HEK293 (cell line): ENCODE results near the gene BRSK1.
A peak's percentile ranks its signal among the peaks of the same experiment; 100 is the strongest.

ENCODE experiments used
- CTCF ChIA-PET: fragments of 350-600 bp; formaldehyde crosslinking; extraction: SDS; loops from one replicate; lab custom pipeline; 2021; ENCODE audit warnings: antibody characterized with exemption; lab: Yijun Ruan, JAX
- POLR2A ChIA-PET: fragments of 300-600 bp; formaldehyde crosslinking; extraction: SDS; loops from one replicate; lab custom pipeline; 2020; ENCODE audit warnings: antibody characterized with exemption, inconsistent platforms; lab: Yijun Ruan, JAX
- H3K27ac ChIP-seq: fragments of 200-500 bp; sonication (Bioruptor generic); 2 replicates; pipeline ENCODE4 v1.5.1; 2014; ENCODE audit warnings: low read depth, low read length, control low read depth, inconsistent platforms; ENCODE audit errors: extremely low read depth
- H3K36me3 ChIP-seq, 2 experiments: fragments of 200-500 bp in 1 of 2; sonication (Bioruptor generic) in 1 of 2; 1 replicate in 1 of 2; 2 replicates in 1 of 2; pipeline ENCODE4 v1.5.1; 2014 to 2017; ENCODE audit warnings: inconsistent platforms in 2 of 2, low read length in 2 of 2; ENCODE audit not compliant: control insufficient read depth in 2 of 2, insufficient read depth in 1 of 2
- H3K4me1 ChIP-seq: fragments of 200-500 bp; sonication (Bioruptor generic); 2 replicates; pipeline ENCODE4 v1.5.1; 2014; ENCODE audit warnings: mild to moderate bottlenecking, low read length, inconsistent platforms; ENCODE audit not compliant: control insufficient read depth, insufficient read depth
- H3K4me3 ChIP-seq: 2 replicates; pipeline ENCODE4 v1.5.1; 2011; ENCODE audit warnings: low read depth, mild to moderate bottlenecking, control low read depth, low read length, moderate library complexity
- H3K9me3 ChIP-seq: fragments of 200-500 bp; sonication (Bioruptor generic); 2 replicates; pipeline ENCODE4 v1.5.1; 2014; ENCODE audit warnings: low read depth, low read length, inconsistent platforms; ENCODE audit not compliant: control insufficient read depth, insufficient read depth
- BCL11B ChIP-seq: fragments of 450-650 bp; formaldehyde crosslinking; IDR thresholded peaks from 2 replicates; pipeline ENCODE4 v1.5.1; 2016; ENCODE audit warnings: low read depth, missing biosample characterization, missing genetic modification characterization
- EGR2 ChIP-seq: fragments of 450-650 bp; formaldehyde crosslinking; IDR thresholded peaks from 2 replicates; pipeline ENCODE4 v1.5.1; 2016; ENCODE audit warnings: low read depth, missing biosample characterization, missing genetic modification characterization
- GLIS1 ChIP-seq: fragments of 450-650 bp; formaldehyde crosslinking; IDR thresholded peaks from 2 replicates; pipeline ENCODE4 v1.5.1; 2016; ENCODE audit warnings: missing biosample characterization, missing genetic modification characterization
- GLIS2 ChIP-seq: fragments of 450-650 bp; formaldehyde crosslinking; IDR thresholded peaks from 2 replicates; pipeline ENCODE4 v1.5.1; 2016; ENCODE audit warnings: missing biosample characterization, missing genetic modification characterization
- IKZF3 ChIP-seq: fragments of 450-650 bp; IDR thresholded peaks from 2 replicates; pipeline ENCODE4 v1.5.0; 2018; ENCODE audit warnings: missing biosample characterization, mild to moderate bottlenecking, missing genetic modification characterization, moderate library complexity
- KLF1 ChIP-seq: fragments of 450-650 bp; formaldehyde crosslinking; IDR thresholded peaks from 2 replicates; pipeline ENCODE4 v1.5.1; 2016; ENCODE audit warnings: missing biosample characterization, missing genetic modification characterization
- KLF16 ChIP-seq: fragments of 450-650 bp; formaldehyde crosslinking; IDR thresholded peaks from 2 replicates; pipeline ENCODE4 v1.5.1; 2017; ENCODE audit warnings: missing biosample characterization, missing genetic modification characterization
- SP2 ChIP-seq: fragments of 450-650 bp; formaldehyde crosslinking; IDR thresholded peaks from 2 replicates; pipeline ENCODE4 v1.5.1; 2016; ENCODE audit warnings: missing biosample characterization, missing genetic modification characterization
- YY1 ChIP-seq: fragments of 450-650 bp; formaldehyde crosslinking; IDR thresholded peaks from 2 replicates; pipeline ENCODE4 v1.5.1; 2018; ENCODE audit warnings: missing biosample characterization, missing genetic modification characterization
- ZBTB21 ChIP-seq: fragments of 450-650 bp; formaldehyde crosslinking; IDR thresholded peaks from 2 replicates; pipeline ENCODE4 v1.5.1; 2017; ENCODE audit warnings: missing biosample characterization, missing genetic modification characterization
- ZBTB7A ChIP-seq: fragments of 450-650 bp; formaldehyde crosslinking; IDR thresholded peaks from 2 replicates; pipeline ENCODE4 v1.5.1; 2016; ENCODE audit warnings: low read depth, missing biosample characterization, missing genetic modification characterization
- ZBTB8A ChIP-seq: fragments of 450-650 bp; formaldehyde crosslinking; IDR thresholded peaks from 2 replicates; pipeline ENCODE4 v1.5.1; 2016; ENCODE audit warnings: missing biosample characterization, missing genetic modification characterization
- ZNF335 ChIP-seq: fragments of 450-650 bp; formaldehyde crosslinking; conservative IDR thresholded peaks from 2 replicates; pipeline ENCODE4 v1.5.1; 2016; ENCODE audit warnings: missing biosample characterization, missing genetic modification characterization
- ZNF341 ChIP-seq: fragments of 450-650 bp; formaldehyde crosslinking; IDR thresholded peaks from 2 replicates; pipeline ENCODE4; 2016; ENCODE audit warnings: low read depth, missing biosample characterization, missing genetic modification characterization
- ZNF473 ChIP-seq: fragments of 450-650 bp; formaldehyde crosslinking; IDR thresholded peaks from 2 replicates; pipeline ENCODE4 v1.5.1; 2017; ENCODE audit warnings: missing biosample characterization, missing genetic modification characterization
- ZNF544 ChIP-seq: fragments of 450-650 bp; formaldehyde crosslinking; IDR thresholded peaks from 2 replicates; pipeline ENCODE4 v1.5.0; 2017; ENCODE audit warnings: missing biosample characterization, missing genetic modification characterization
- ZNF561 ChIP-seq: fragments of 450-650 bp; IDR thresholded peaks from 2 replicates; pipeline ENCODE4 v1.5.1; 2018; ENCODE audit warnings: missing biosample characterization, missing genetic modification characterization, borderline replicate concordance
- ZNF626 ChIP-seq: fragments of 450-650 bp; sonication (Bioruptor Pico); formaldehyde crosslinking; IDR thresholded peaks from 2 replicates; pipeline ENCODE4 v1.5.1; 2018; ENCODE audit warnings: missing biosample characterization, missing genetic modification characterization, inconsistent platforms
- TF ChIP-seq, protein P1 (sequence below): fragments of 450-650 bp; formaldehyde crosslinking; IDR thresholded peaks from 2 replicates; pipeline ENCODE4 v1.5.1; 2016; ENCODE audit warnings: missing biosample characterization, missing genetic modification characterization
- TF ChIP-seq, protein P2 (sequence below): fragments of 450-650 bp; formaldehyde crosslinking; IDR thresholded peaks from 2 replicates; pipeline ENCODE4 v1.5.1; 2016; ENCODE audit warnings: missing biosample characterization, missing genetic modification characterization
- TF ChIP-seq, protein P3 (sequence below): fragments of 450-650 bp; formaldehyde crosslinking; IDR thresholded peaks from 2 replicates; pipeline ENCODE4 v1.5.1; 2016; ENCODE audit warnings: missing biosample characterization, missing genetic modification characterization, borderline replicate concordance
- TF ChIP-seq, protein P4 (sequence below): fragments of 450-650 bp; formaldehyde crosslinking; IDR thresholded peaks from 2 replicates; pipeline ENCODE4 v1.5.1; 2017; ENCODE audit warnings: missing biosample characterization, missing genetic modification characterization

BRSK1 gene

DNA sequence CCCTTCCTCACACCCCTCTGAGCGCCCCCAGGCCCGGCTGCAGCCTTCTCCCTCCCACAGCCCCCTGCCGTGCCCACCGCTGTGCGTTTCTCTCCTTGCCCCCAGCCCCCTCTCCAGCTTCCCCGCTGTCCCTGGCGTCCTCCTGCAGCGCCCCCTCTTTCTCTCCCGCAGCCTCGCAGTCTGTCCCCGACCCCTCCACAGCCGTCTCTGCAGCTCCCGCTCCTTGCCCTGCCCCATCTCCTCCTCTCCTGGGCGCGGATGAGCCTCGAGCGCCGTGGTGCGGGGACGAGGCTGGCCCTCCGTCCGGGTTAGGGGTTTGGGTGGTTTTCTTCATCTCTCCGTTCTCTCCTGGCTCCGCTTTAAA, 57.0 kb downstream of the BRSK1 start (continued):
- TF ChIP-seq BCL11B: peak; percentile 59; the same call in 1 of the 2 replicates
- TF ChIP-seq, protein P1, sequence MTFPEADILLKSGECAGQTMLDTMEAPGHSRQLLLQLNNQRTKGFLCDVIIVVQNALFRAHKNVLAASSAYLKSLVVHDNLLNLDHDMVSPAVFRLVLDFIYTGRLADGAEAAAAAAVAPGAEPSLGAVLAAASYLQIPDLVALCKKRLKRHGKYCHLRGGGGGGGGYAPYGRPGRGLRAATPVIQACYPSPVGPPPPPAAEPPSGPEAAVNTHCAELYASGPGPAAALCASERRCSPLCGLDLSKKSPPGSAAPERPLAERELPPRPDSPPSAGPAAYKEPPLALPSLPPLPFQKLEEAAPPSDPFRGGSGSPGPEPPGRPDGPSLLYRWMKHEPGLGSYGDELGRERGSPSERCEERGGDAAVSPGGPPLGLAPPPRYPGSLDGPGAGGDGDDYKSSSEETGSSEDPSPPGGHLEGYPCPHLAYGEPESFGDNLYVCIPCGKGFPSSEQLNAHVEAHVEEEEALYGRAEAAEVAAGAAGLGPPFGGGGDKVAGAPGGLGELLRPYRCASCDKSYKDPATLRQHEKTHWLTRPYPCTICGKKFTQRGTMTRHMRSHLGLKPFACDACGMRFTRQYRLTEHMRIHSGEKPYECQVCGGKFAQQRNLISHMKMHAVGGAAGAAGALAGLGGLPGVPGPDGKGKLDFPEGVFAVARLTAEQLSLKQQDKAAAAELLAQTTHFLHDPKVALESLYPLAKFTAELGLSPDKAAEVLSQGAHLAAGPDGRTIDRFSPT (tag by site-specific recombination): peak; percentile 75
- no peak for TF ChIP-seq ZNF473 (tag by site-specific recombination)
- TF ChIP-seq ZBTB7A (tag by site-specific recombination): 0 out of 2 replicates have a peak, but pooled peaks have one; percentile 19
- peak; percentile 35; the same call in 1 of the 2 replicates for TF ChIP-seq ZNF335 (tag by site-specific recombination)
- TF ChIP-seq GLIS2: peak; percentile 90
- TF ChIP-seq, protein P2, sequence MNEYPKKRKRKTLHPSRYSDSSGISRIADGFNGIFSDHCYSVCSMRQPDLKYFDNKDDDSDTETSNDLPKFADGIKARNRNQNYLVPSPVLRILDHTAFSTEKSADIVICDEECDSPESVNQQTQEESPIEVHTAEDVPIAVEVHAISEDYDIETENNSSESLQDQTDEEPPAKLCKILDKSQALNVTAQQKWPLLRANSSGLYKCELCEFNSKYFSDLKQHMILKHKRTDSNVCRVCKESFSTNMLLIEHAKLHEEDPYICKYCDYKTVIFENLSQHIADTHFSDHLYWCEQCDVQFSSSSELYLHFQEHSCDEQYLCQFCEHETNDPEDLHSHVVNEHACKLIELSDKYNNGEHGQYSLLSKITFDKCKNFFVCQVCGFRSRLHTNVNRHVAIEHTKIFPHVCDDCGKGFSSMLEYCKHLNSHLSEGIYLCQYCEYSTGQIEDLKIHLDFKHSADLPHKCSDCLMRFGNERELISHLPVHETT (tag by site-specific recombination): no peak
- TF ChIP-seq EGR2 (tag by site-specific recombination): 0 out of 2 replicates have a peak, but pooled peaks have one; percentile 19
- TF ChIP-seq ZNF626 (tag by site-specific recombination): no peak
- TF ChIP-seq ZBTB8A (tag by site-specific recombination): 0 out of 2 replicates have a peak, but pooled peaks have one; percentile 22
- peak; percentile 100 for TF ChIP-seq GLIS1 (tag by site-specific recombination)
- TF ChIP-seq ZNF561 (tag by site-specific recombination): no peak
- 0 out of 2 replicates have a peak, but pooled peaks have one; percentile 7 for TF ChIP-seq KLF16 (tag by site-specific recombination)

DNA sequence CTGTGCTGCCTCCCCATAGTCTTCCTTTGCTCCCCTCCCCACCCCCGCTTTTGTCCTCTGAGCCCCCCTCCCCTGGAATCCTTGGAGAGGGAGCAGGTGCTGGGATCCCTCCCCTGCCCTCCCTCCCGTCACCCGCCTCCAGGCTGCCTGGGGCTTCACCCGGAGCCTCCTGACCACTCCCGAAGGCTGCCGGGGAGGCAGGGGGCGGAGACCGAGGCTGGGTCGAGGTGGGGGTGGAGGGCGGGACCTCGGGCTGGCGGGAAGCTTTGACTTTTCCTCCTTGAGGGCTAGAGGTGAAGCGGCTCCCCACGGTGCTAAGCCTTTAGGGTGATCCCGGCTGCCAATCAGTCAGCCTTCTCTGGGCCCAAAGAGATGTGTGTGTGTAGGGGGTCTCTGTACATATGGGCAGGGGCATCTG, 57.4 kb downstream of the BRSK1 start:
- no peaks in the 10 kb centered on the region for H3K9me3 ChIP-seq
- TF ChIP-seq SP2 (tag by site-specific recombination): peak; percentile 72
- TF ChIP-seq ZNF341: 0 out of 2 replicates have a peak, but pooled peaks have one; percentile 3
- TF ChIP-seq, protein P3, sequence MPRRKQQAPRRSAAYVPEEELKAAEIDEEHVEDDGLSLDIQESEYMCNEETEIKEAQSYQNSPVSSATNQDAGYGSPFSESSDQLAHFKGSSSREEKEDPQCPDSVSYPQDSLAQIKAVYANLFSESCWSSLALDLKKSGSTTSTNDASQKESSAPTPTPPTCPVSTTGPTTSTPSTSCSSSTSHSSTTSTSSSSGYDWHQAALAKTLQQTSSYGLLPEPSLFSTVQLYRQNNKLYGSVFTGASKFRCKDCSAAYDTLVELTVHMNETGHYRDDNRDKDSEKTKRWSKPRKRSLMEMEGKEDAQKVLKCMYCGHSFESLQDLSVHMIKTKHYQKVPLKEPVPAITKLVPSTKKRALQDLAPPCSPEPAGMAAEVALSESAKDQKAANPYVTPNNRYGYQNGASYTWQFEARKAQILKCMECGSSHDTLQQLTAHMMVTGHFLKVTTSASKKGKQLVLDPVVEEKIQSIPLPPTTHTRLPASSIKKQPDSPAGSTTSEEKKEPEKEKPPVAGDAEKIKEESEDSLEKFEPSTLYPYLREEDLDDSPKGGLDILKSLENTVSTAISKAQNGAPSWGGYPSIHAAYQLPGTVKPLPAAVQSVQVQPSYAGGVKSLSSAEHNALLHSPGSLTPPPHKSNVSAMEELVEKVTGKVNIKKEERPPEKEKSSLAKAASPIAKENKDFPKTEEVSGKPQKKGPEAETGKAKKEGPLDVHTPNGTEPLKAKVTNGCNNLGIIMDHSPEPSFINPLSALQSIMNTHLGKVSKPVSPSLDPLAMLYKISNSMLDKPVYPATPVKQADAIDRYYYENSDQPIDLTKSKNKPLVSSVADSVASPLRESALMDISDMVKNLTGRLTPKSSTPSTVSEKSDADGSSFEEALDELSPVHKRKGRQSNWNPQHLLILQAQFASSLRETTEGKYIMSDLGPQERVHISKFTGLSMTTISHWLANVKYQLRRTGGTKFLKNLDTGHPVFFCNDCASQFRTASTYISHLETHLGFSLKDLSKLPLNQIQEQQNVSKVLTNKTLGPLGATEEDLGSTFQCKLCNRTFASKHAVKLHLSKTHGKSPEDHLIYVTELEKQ: no peak
- TF ChIP-seq, protein P4, sequence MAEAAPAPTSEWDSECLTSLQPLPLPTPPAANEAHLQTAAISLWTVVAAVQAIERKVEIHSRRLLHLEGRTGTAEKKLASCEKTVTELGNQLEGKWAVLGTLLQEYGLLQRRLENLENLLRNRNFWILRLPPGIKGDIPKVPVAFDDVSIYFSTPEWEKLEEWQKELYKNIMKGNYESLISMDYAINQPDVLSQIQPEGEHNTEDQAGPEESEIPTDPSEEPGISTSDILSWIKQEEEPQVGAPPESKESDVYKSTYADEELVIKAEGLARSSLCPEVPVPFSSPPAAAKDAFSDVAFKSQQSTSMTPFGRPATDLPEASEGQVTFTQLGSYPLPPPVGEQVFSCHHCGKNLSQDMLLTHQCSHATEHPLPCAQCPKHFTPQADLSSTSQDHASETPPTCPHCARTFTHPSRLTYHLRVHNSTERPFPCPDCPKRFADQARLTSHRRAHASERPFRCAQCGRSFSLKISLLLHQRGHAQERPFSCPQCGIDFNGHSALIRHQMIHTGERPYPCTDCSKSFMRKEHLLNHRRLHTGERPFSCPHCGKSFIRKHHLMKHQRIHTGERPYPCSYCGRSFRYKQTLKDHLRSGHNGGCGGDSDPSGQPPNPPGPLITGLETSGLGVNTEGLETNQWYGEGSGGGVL (tag by site-specific recombination): peak; percentile 93
- peak; percentile 20; the same call in 1 of the 2 replicates for TF ChIP-seq KLF1
- no peak for TF ChIP-seq YY1 (tag by site-specific recombination)
- peak; percentile 33; the same call in 1 of the 2 replicates for TF ChIP-seq IKZF3 (tag by site-specific recombination)
- TF ChIP-seq ZBTB21 (tag by site-specific recombination): no peak
- TF ChIP-seq ZNF544 (tag by site-specific recombination): no peak
- H3K36me3 ChIP-seq: peaks cover 3 to 46% of the 10 kb centered on the region in 2 experiments
- peak overlapping the region; percentile 88 for H3K4me3 ChIP-seq
- CTCF ChIA-PET: no interaction called here
- peaks cover 16% of the 10 kb centered on the region for H3K4me1 ChIP-seq
- POLR2A ChIA-PET: interaction anchor here (0.5 to 1.3 kb wide), 9 partner anchors 8 to 313 kb away, joined by 3 to 7 read pairs (median 3); no protein-coding TSS in a partner anchor
- peak overlapping the region; percentile 89 for H3K27ac ChIP-seq
